Suprapubic skin (tissue), 4 donors: ENCODE data around the gene SYNJ2BP.

Experiments used
- CTCF ChIP-seq, 2 donors: fragments of 200-600 bp in 1 of 2; fragments of 450-650 bp in 1 of 2; sonication (generic) in 1 of 2; IDR thresholded peaks; one replicate each; pipeline ENCODE4 v1.5.1; 2016 to 2019; ENCODE audit warnings: antibody characterized with exemption in 2 of 2, mild to moderate bottlenecking in 1 of 2, moderate library complexity in 1 of 2
- EP300 ChIP-seq: sonication (generic); formaldehyde crosslinking; IDR thresholded peaks from one replicate; pipeline ENCODE4 v1.6.1; 2017; ENCODE audit warnings: antibody characterized with exemption
- POLR2AphosphoS5 ChIP-seq, 3 donors: sonication (generic); formaldehyde crosslinking; IDR thresholded peaks; one replicate each; pipeline ENCODE4 v1.6.1; 2017; ENCODE audit warnings: antibody characterized with exemption in 3 of 3

- TF ChIP-seq CTCF (IDR thresholded peaks at IDR 0.05) (no peak), POLR2AphosphoS5 (IDR thresholded peaks at IDR 0.05) (no peak), EP300 (no peak)
These were observed 22.1 kb downstream of the SYNJ2BP start for GRCh38 chr14:70394674-70395306.
